CMK (cell line): ENCODE measurements around the gene SREBF1.

Experiments used
- DNase-seq: peaks from one replicate; pipeline ENCODE4 v3.0.0-alpha.2; 2010; ENCODE audit warnings: low read depth

SREBF1 gene

GRCh38 chr17:17836818-17837379 lies at the start of gene SREBF1:
SREBF1 (minus strand) TSS chr17:17836986; CDS start chr17:17836817, 169 bp downstream.
- DNase-seq = peak; percentile 67

- no peak for DNase-seq
These were observed 49.4 kb upstream of the SREBF1 start for GRCh38 chr17:17886226-17886625.

- no peak for DNase-seq
These were observed 47.9 kb upstream of the SREBF1 start for GRCh38 chr17:17884391-17885357.

GRCh38 chr17:17883801-17884200 lies 47.0 kb upstream of the SREBF1 start:
- no peak for DNase-seq

GRCh38 chr17:17882082-17882581 lies 45.3 kb upstream of the SREBF1 start:
- no peak for DNase-seq

GRCh38 chr17:17880577-17881196 lies 43.9 kb upstream of the SREBF1 start:
- no peak for DNase-seq

GRCh38 chr17:17877529-17878358 lies 41.0 kb upstream of the SREBF1 start:
- DNase-seq = no peak

- DNase-seq = no peak
These were observed 40.3 kb upstream of the SREBF1 start for GRCh38 chr17:17876959-17877528.

- DNase-seq = no peak
These were observed 37.7 kb upstream of the SREBF1 start for GRCh38 chr17:17874478-17874877.

- no peak for DNase-seq
These were observed 36.7 kb upstream of the SREBF1 start for GRCh38 chr17:17873450-17873991.

GRCh38 chr17:17872547-17873345 lies 36.0 kb upstream of the SREBF1 start:
- no peak for DNase-seq

GRCh38 chr17:17871913-17872312 lies 35.1 kb upstream of the SREBF1 start:
- DNase-seq = no peak

- no peak for DNase-seq
These were observed 33.5 kb upstream of the SREBF1 start for GRCh38 chr17:17870247-17870646.

GRCh38 chr17:17868641-17869522 lies 32.1 kb upstream of the SREBF1 start:
- no peak for DNase-seq

GRCh38 chr17:17866897-17867296 lies 30.1 kb upstream of the SREBF1 start:
- no peak for DNase-seq

GRCh38 chr17:17866425-17866824 lies 29.6 kb upstream of the SREBF1 start:
- DNase-seq = no peak

GRCh38 chr17:17865035-17865434 lies 28.2 kb upstream of the SREBF1 start:
- DNase-seq = no peak

- no peak for DNase-seq
These were observed 24.0 kb upstream of the SREBF1 start for GRCh38 chr17:17860766-17861107.
